Neural cell (in vitro differentiated cells): ENCODE measurements around the gene MRPS22. TPM values are rescaled to one million over a fixed set of nuclear protein-coding genes. Genes with fewer than 3 reads are reported as not detected.
A peak's percentile ranks its signal among the peaks of the same experiment; 100 is the strongest.

ENCODE experiments used
- H2AFZ ChIP-seq: fragments of 200-600, 300-800 bp; sonication (generic), shearing (Covaris generic); 2 replicates; pipeline ENCODE4 v1.6.0; 2014; ENCODE audit warnings: low read depth, mild to moderate bottlenecking, antibody characterized with exemption, low read length, moderate library complexity
- H3F3A ChIP-seq: fragments of 200-600 bp; shearing (Covaris generic); 2 replicates; pipeline ENCODE4 v1.6.1; 2016; ENCODE audit warnings: mild to moderate bottlenecking, moderate library complexity, mixed read lengths, antibody characterized with exemption, low read length; ENCODE audit not compliant: insufficient read depth, poor library complexity, severe bottlenecking
- H3K27ac ChIP-seq: fragments of 200-600, 300-800 bp; sonication (generic), shearing (Covaris generic); 2 replicates; pipeline ENCODE4 v1.5.1; 2014; ENCODE audit warnings: mild to moderate bottlenecking, low read length, moderate library complexity
- H3K27me3 ChIP-seq: fragments of 300-800, 200-600 bp; sonication (generic), shearing (Covaris generic); 2 replicates; pipeline ENCODE4 v1.6.0; 2014; ENCODE audit warnings: mild to moderate bottlenecking, low read depth, low read length, moderate library complexity; ENCODE audit not compliant: insufficient read depth
- H3K36me3 ChIP-seq: fragments of 300-800, 200-600 bp; sonication (generic), shearing (Covaris generic); 2 replicates; pipeline ENCODE4 v1.5.1; 2014; ENCODE audit warnings: mild to moderate bottlenecking, antibody characterized with exemption, low read length, moderate library complexity; ENCODE audit not compliant: insufficient read depth
- H3K4me2 ChIP-seq: fragments of 300-800, 200-600 bp; sonication (generic), shearing (Covaris generic); 2 replicates; pipeline ENCODE4 v1.6.0; 2014; ENCODE audit warnings: mild to moderate bottlenecking, low read length
- H3K4me3 ChIP-seq: fragments of 300-800, 200-600 bp; sonication (generic), shearing (Covaris generic); 2 replicates; pipeline ENCODE4 v1.5.1; 2014; ENCODE audit warnings: mild to moderate bottlenecking, low read length, moderate library complexity
- H3K79me2 ChIP-seq: fragments of 200-600 bp; shearing (Covaris generic); replicated peaks from 2 replicates; pipeline ENCODE4 v1.6.0; 2014; ENCODE audit warnings: mild to moderate bottlenecking, low read length, moderate library complexity; ENCODE audit not compliant: insufficient read depth
- H3K9ac ChIP-seq: fragments of 300-800, 200-600 bp; sonication (generic), shearing (Covaris generic); 2 replicates; pipeline ENCODE4 v1.6.1; 2016; ENCODE audit warnings: mild to moderate bottlenecking, low read length, mixed read lengths
- H3K9me2 ChIP-seq: fragments of 200-600 bp; shearing (Covaris generic); 2 replicates; pipeline ENCODE4 v1.6.1; 2016; ENCODE audit warnings: mild to moderate bottlenecking, low read length, mixed read lengths; ENCODE audit not compliant: insufficient read depth
- H3K9me3 ChIP-seq: fragments of 200-600, 300-800 bp; sonication (generic), shearing (Covaris generic); 2 replicates; pipeline ENCODE4 v1.6.1; 2016; ENCODE audit warnings: mild to moderate bottlenecking, mixed run types, low read length, moderate library complexity, mixed read lengths
- H4K20me1 ChIP-seq: fragments of 200-600 bp; shearing (Covaris generic); 2 replicates; pipeline ENCODE4 v1.6.1; 2016; ENCODE audit warnings: mild to moderate bottlenecking, mixed run types; ENCODE audit not compliant: insufficient read depth
- EP300 ChIP-seq: fragments of 450-650 bp; conservative IDR thresholded peaks from 2 replicates; pipeline ENCODE4 v1.6.1; 2014; ENCODE audit warnings: antibody characterized with exemption, mild to moderate bottlenecking, moderate library complexity; ENCODE audit not compliant: poor library complexity, severe bottlenecking
- EZH2 ChIP-seq: fragments of 200-600, 300-800 bp; shearing (Covaris generic), sonication (generic); IDR thresholded peaks from 2 replicates; pipeline ENCODE4 v1.6.1; 2014; ENCODE audit warnings: antibody characterized with exemption, low read length, borderline replicate concordance, mild to moderate bottlenecking; ENCODE audit not compliant: insufficient read depth, poor library complexity, severe bottlenecking
- MXI1 ChIP-seq: fragments of 450-650 bp; conservative IDR thresholded peaks from 2 replicates; pipeline ENCODE4 v1.6.1; 2014; ENCODE audit warnings: antibody characterized with exemption, mild to moderate bottlenecking; ENCODE audit not compliant: poor library complexity, severe bottlenecking
- POLR2AphosphoS5 ChIP-seq: IDR thresholded peaks from 2 replicates; pipeline ENCODE4 v1.6.1; 2012
- RAD21 ChIP-seq: fragments of 450-650 bp; conservative IDR thresholded peaks from 2 replicates; pipeline ENCODE4 v1.6.1; 2014; ENCODE audit warnings: antibody characterized with exemption, mild to moderate bottlenecking, moderate library complexity
- SMC3 ChIP-seq: fragments of 450-650 bp; conservative IDR thresholded peaks from 2 replicates; pipeline ENCODE4 v1.6.1; 2014; ENCODE audit warnings: antibody characterized with exemption, mild to moderate bottlenecking, moderate library complexity; ENCODE audit not compliant: poor library complexity
- TAF1 ChIP-seq: IDR thresholded peaks from 2 replicates; pipeline ENCODE4 v1.6.1; 2012; ENCODE audit warnings: low read depth
- polyA plus RNA-seq: library from polyadenylated mRNA; depleted of rRNA; stranded (reverse); fragments of >200 nt; gene quantifications from 2 replicates; pipeline ENCODE4 v1.2.3, GENCODE V29; 2014
- TF ChIP-seq, protein P1 (sequence below): fragments of 450-650 bp; IDR thresholded peaks from 2 replicates; pipeline ENCODE4 v1.5.1; 2014; ENCODE audit warnings: antibody characterized with exemption, mild to moderate bottlenecking, moderate library complexity; ENCODE audit not compliant: poor library complexity, severe bottlenecking
- TF ChIP-seq, protein P2 (sequence below): IDR thresholded peaks from 2 replicates; pipeline ENCODE4 v1.6.1; 2012; ENCODE audit warnings: borderline replicate concordance

MRPS22 gene
- polyA plus RNA-seq, 1 donor from 2014 or later = 80.7 TPM

DNA sequence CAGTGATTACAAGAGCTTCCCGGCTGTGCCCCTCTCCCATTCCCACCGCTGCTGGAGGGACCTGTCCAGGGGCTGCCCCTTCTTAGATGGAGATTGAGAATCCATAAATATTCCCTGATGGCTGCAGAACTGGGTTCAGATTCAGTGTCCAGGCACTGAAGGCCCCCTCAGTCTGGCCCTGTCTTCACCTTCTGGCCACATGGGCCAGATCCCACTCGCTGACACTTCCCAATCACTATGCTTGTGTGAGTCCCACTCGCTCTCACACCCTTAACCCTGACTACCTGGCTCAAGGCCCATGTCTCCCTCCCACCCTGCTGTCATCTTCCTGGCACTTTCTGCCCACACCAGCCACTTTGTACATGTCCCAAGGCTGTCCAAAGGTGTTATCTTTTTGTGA, 15.5 kb upstream of the MRPS22 start:
- Histone ChIP-seq H3K27me3 (peaks cover 22% of the 10 kb centered on the region), H3K27ac (no peak overlapping the region), H3K4me3 (no peak overlapping the region), H3K9me2 (no peaks in the 10 kb centered on the region), H3K36me3 (no peaks in the 10 kb centered on the region), H3K79me2 (no peaks in the 10 kb centered on the region), H3K9ac (no peak overlapping the region), H2AFZ (no peak overlapping the region), H3K9me3 (no peaks in the 10 kb centered on the region), H4K20me1 (no peaks in the 10 kb centered on the region), H3F3A (no peaks in the 10 kb centered on the region), H3K4me2 (no peak overlapping the region)
- TF ChIP-seq, protein P1, sequence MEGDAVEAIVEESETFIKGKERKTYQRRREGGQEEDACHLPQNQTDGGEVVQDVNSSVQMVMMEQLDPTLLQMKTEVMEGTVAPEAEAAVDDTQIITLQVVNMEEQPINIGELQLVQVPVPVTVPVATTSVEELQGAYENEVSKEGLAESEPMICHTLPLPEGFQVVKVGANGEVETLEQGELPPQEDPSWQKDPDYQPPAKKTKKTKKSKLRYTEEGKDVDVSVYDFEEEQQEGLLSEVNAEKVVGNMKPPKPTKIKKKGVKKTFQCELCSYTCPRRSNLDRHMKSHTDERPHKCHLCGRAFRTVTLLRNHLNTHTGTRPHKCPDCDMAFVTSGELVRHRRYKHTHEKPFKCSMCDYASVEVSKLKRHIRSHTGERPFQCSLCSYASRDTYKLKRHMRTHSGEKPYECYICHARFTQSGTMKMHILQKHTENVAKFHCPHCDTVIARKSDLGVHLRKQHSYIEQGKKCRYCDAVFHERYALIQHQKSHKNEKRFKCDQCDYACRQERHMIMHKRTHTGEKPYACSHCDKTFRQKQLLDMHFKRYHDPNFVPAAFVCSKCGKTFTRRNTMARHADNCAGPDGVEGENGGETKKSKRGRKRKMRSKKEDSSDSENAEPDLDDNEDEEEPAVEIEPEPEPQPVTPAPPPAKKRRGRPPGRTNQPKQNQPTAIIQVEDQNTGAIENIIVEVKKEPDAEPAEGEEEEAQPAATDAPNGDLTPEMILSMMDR = no peak
- TF ChIP-seq TAF1 (no peak), MXI1 (no peak), EP300 (no peak), SMC3 (no peak), RAD21 (no peak), EZH2 (no peak), POLR2AphosphoS5 (no peak)
- TF ChIP-seq, protein P2, sequence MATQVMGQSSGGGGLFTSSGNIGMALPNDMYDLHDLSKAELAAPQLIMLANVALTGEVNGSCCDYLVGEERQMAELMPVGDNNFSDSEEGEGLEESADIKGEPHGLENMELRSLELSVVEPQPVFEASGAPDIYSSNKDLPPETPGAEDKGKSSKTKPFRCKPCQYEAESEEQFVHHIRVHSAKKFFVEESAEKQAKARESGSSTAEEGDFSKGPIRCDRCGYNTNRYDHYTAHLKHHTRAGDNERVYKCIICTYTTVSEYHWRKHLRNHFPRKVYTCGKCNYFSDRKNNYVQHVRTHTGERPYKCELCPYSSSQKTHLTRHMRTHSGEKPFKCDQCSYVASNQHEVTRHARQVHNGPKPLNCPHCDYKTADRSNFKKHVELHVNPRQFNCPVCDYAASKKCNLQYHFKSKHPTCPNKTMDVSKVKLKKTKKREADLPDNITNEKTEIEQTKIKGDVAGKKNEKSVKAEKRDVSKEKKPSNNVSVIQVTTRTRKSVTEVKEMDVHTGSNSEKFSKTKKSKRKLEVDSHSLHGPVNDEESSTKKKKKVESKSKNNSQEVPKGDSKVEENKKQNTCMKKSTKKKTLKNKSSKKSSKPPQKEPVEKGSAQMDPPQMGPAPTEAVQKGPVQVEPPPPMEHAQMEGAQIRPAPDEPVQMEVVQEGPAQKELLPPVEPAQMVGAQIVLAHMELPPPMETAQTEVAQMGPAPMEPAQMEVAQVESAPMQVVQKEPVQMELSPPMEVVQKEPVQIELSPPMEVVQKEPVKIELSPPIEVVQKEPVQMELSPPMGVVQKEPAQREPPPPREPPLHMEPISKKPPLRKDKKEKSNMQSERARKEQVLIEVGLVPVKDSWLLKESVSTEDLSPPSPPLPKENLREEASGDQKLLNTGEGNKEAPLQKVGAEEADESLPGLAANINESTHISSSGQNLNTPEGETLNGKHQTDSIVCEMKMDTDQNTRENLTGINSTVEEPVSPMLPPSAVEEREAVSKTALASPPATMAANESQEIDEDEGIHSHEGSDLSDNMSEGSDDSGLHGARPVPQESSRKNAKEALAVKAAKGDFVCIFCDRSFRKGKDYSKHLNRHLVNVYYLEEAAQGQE = no peak

DNA sequence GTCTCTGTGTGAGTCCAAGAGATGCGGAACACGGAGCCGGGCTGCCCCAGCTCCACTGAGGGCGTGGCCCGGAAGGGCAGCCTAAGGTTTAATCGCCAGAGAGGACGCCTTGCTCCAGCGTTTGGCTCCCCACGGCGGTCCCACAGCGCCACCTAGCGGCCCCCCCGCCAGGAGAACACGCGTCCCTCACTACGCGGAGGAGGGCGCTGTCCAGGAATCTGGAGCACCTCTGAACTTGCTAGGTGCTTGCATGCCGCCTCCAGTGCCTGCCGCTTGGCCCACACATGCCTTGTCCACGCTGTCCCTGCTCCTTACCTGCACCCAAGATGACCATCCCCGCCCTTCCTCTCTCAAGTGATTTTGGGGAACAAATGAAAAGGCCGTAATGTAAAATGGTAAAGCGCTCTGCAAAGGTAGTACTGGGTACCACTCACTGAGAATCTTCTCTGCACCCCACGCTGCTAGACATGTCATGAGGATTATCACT, 14.4 kb upstream of the MRPS22 start:
- no peaks in the 10 kb centered on the region for H3K79me2 ChIP-seq
- no peaks in the 10 kb centered on the region for H4K20me1 ChIP-seq
- H3K4me2 ChIP-seq = no peak overlapping the region
- H3K9me3 ChIP-seq = no peaks in the 10 kb centered on the region
- H2AFZ ChIP-seq = no peak overlapping the region
- H3K4me3 ChIP-seq = peak overlapping the region; percentile 59
- TF ChIP-seq POLR2AphosphoS5 (no peak), TAF1 (no peak), RAD21 (peak; percentile 99), SMC3 (peak; percentile 94), MXI1 (peak; percentile 51)
- TF ChIP-seq, protein P1 = peak; percentile 100
- H3K9me2 ChIP-seq = no peaks in the 10 kb centered on the region
- H3K36me3 ChIP-seq = no peaks in the 10 kb centered on the region
- H3F3A ChIP-seq = no peaks in the 10 kb centered on the region
- no peak overlapping the region for H3K27ac ChIP-seq
- no peak overlapping the region for H3K9ac ChIP-seq
- H3K27me3 ChIP-seq = peaks cover 22% of the 10 kb centered on the region
